HCT116 (cell line): ENCODE data around the gene CCDC3. TPM values are rescaled to one million over a fixed set of nuclear protein-coding genes. Genes with fewer than 3 reads are reported as not detected.

Experiments
- ATAC-seq: fragments of 200-7000 bp; cut with Tn5 transposase; 2 replicates; pipeline ENCODE4 v1.9.1; 2020; ENCODE audit warnings: mild to moderate bottlenecking, moderate library complexity
- BruUV-seq: library from RNA; stranded (reverse); fragments of 400-500 nt; replicated peaks from 2 replicates; lab custom pipeline; 2021; lab: Mats Ljungman, UMichigan
- CTCF ChIA-PET: fragments of 300-600 bp; sonication (Branson Sonifier 250); formaldehyde crosslinking; loops from one replicate; lab custom pipeline; 2021; ENCODE audit warnings: antibody characterized with exemption; lab: Charles Lee
- POLR2A ChIA-PET: fragments of 300-600, 350-600 bp; sonication (Branson Sonifier 250); formaldehyde crosslinking; loops from one replicate; lab custom pipeline; 2021; ENCODE audit warnings: antibody characterized with exemption; lab: Charles Lee
- RAD21 ChIA-PET, 2 experiments: fragments of 300-600 bp; sonication (Branson Sonifier 250); formaldehyde crosslinking; loops; one replicate each; lab custom pipeline; 2023; ENCODE audit warnings: low total read pairs in 2 of 2; ENCODE audit not compliant: uncharacterized antibody in 2 of 2, unreplicated experiment in 2 of 2, low non-redundant PET in 1 of 2; lab: Charles Lee
- DNase-seq: peaks from one replicate; pipeline ENCODE4 v3.0.0-alpha.2; 2010; ENCODE audit warnings: low read depth, low spot score
- H2AFZ ChIP-seq: fragments of 200-600 bp; shearing (Covaris generic), sonication (generic); 2 replicates; pipeline ENCODE4 v1.6.1; 2017; ENCODE audit warnings: low read depth, mixed run types, mixed read lengths, antibody characterized with exemption, low read length; ENCODE audit not compliant: poor library complexity, severe bottlenecking
- H3K27ac ChIP-seq: 2 replicates; pipeline ENCODE4 v1.5.1; 2012; ENCODE audit warnings: low read depth, low read length
- H3K27me3 ChIP-seq: fragments of 200-600 bp; sonication (generic); 2 replicates; pipeline ENCODE4 v1.6.1; 2016; ENCODE audit warnings: mixed run types, low read length, mixed read lengths; ENCODE audit not compliant: insufficient read depth
- H3K36me3 ChIP-seq, 2 experiments: fragments of 200-500 bp in 1 of 2; fragments of 200-600 bp in 1 of 2; sonication (Bioruptor generic) in 1 of 2; sonication (generic) in 1 of 2; 2 replicates each; pipeline versions ENCODE4 v1.5.1 to v1.6.1; 2014 to 2016; ENCODE audit warnings: low read length in 2 of 2, inconsistent platforms in 1 of 2, mixed read lengths in 1 of 2, mixed run types in 1 of 2; ENCODE audit not compliant: insufficient read depth in 2 of 2, control insufficient read depth in 1 of 2
- H3K4me1 ChIP-seq, 2 experiments: fragments of 200-600 bp in 1 of 2; sonication (generic) in 1 of 2; 2 replicates each; pipeline versions ENCODE4 v1.5.1 to v1.6.1; 2012 to 2017; ENCODE audit warnings: low read length in 2 of 2, inconsistent platforms in 1 of 2, mild to moderate bottlenecking in 1 of 2, mixed read lengths in 1 of 2, mixed run types in 1 of 2, moderate library complexity in 1 of 2; ENCODE audit not compliant: insufficient read depth in 2 of 2, control insufficient read depth in 1 of 2
- H3K4me2 ChIP-seq: fragments of 200-600 bp; sonication (generic); 2 replicates; pipeline ENCODE4 v1.6.1; 2017; ENCODE audit warnings: mixed run types, low read length, mixed read lengths
- H3K4me3 ChIP-seq, 2 experiments: fragments of 200-600 bp in 1 of 2; sonication (generic) in 1 of 2; replicated peaks in 1 of 2; 2 replicates each; pipeline ENCODE4 v1.5.1; 2011 to 2016; ENCODE audit warnings: low read length in 2 of 2, control low read depth in 1 of 2, low read depth in 1 of 2, mild to moderate bottlenecking in 1 of 2, mixed read lengths in 1 of 2, mixed run types in 1 of 2
- H3K79me2 ChIP-seq: fragments of 200-600 bp; sonication (generic); 2 replicates; pipeline ENCODE4 v1.6.1; 2017; ENCODE audit warnings: mild to moderate bottlenecking, mixed run types, low read length, moderate library complexity, mixed read lengths; ENCODE audit not compliant: insufficient read depth
- H3K9ac ChIP-seq: fragments of 200-600 bp; sonication (generic); 2 replicates; pipeline ENCODE4 v1.6.1; 2016; ENCODE audit warnings: low read length, mixed read lengths
- H3K9me2 ChIP-seq: fragments of 200-600 bp; sonication (generic), shearing (Covaris generic); 2 replicates; pipeline ENCODE4 v1.6.1; 2017; ENCODE audit warnings: mixed run types, mild to moderate bottlenecking, moderate library complexity; ENCODE audit not compliant: insufficient read depth
- H3K9me3 ChIP-seq, 2 experiments: fragments of 200-500 bp in 1 of 2; fragments of 200-600 bp in 1 of 2; sonication (Bioruptor generic) in 1 of 2; sonication (generic) in 1 of 2; 2 replicates each; pipeline ENCODE4 v1.6.1; 2014 to 2017; ENCODE audit warnings: low read length in 2 of 2, mixed read lengths in 2 of 2, inconsistent platforms in 1 of 2, low read depth in 1 of 2, mild to moderate bottlenecking in 1 of 2, mixed run types in 1 of 2, moderate library complexity in 1 of 2; ENCODE audit not compliant: control insufficient read depth in 1 of 2, insufficient read depth in 1 of 2
- H4K20me1 ChIP-seq: fragments of 200-600 bp; sonication (generic), shearing (Covaris generic); 2 replicates; pipeline ENCODE4 v1.6.1; 2017; ENCODE audit warnings: mixed run types, mild to moderate bottlenecking, moderate library complexity; ENCODE audit not compliant: insufficient read depth
- CBX3 ChIP-seq: IDR thresholded peaks from 2 replicates; pipeline ENCODE4 v1.6.1; 2012; ENCODE audit warnings: low read depth
- CEBPB ChIP-seq: IDR thresholded peaks from 2 replicates; pipeline ENCODE4 v1.6.1; 2012; ENCODE audit warnings: low read depth
- EGR1 ChIP-seq: IDR thresholded peaks from 2 replicates; pipeline ENCODE4 v1.6.1; 2012; ENCODE audit warnings: low read depth
- ELF1 ChIP-seq: IDR thresholded peaks from 2 replicates; pipeline ENCODE4 v1.6.1; 2012; ENCODE audit warnings: low read depth, borderline replicate concordance
- EZH2 ChIP-seq: fragments of 200-600 bp; sonication (generic); IDR thresholded peaks from 2 replicates; pipeline ENCODE4 v1.6.1; 2017; ENCODE audit warnings: antibody characterized with exemption, mixed run types
- FOSL1 ChIP-seq: IDR thresholded peaks from 2 replicates; pipeline ENCODE4 v1.6.1; 2012; ENCODE audit warnings: low read depth
- JUND ChIP-seq: IDR thresholded peaks from 2 replicates; pipeline ENCODE4 v1.6.1; 2012
- POLR2A ChIP-seq: IDR thresholded peaks from 2 replicates; pipeline ENCODE4 v1.7.0; 2011; ENCODE audit warnings: borderline replicate concordance; ENCODE audit not compliant: insufficient read depth, insufficient read length; ENCODE audit errors: extremely low read depth
- RAD21 ChIP-seq: IDR thresholded peaks from 2 replicates; pipeline ENCODE4 v1.6.1; 2012; ENCODE audit warnings: low read depth, mild to moderate bottlenecking
- SIN3A ChIP-seq: IDR thresholded peaks from 2 replicates; pipeline ENCODE4 v1.6.1; 2012; ENCODE audit warnings: low read depth
- SP1 ChIP-seq: IDR thresholded peaks from 2 replicates; pipeline ENCODE4 v1.6.1; 2012; ENCODE audit warnings: low read depth
- SRF ChIP-seq: IDR thresholded peaks from 2 replicates; pipeline ENCODE4 v1.6.1; 2012; ENCODE audit warnings: low read depth
- TCF7L2 ChIP-seq: IDR thresholded peaks from 2 replicates; pipeline ENCODE4 v1.7.0; 2011; ENCODE audit warnings: borderline replicate concordance, inconsistent platforms; ENCODE audit not compliant: insufficient read depth, insufficient read length; ENCODE audit errors: extremely low read depth
- ZFX ChIP-seq: fragments of 450-650 bp; IDR thresholded peaks from 2 replicates; pipeline ENCODE4 v1.6.1; 2017
- ZNF274 ChIP-seq: fragments of 200-500 bp; sonication (Bioruptor generic); IDR thresholded peaks from 2 replicates; pipeline ENCODE4 v1.6.1; 2014; ENCODE audit warnings: mild to moderate bottlenecking, low read depth, low read length, inconsistent platforms
- intact Hi-C: fragments of 100-400 bp; cut with micrococcal nuclease; formaldehyde crosslinking; loops from 2 replicates; pipeline ENCODE4 v1.10.0; 2022
- total RNA-seq: library from RNA; stranded (reverse); gene quantifications from one replicate; pipeline ENCODE4 v1.2.1, GENCODE V29; 2021; ENCODE audit not compliant: unreplicated experiment
- TF ChIP-seq, protein P1 (sequence below): IDR thresholded peaks from 2 replicates; pipeline ENCODE4 v1.6.1; 2011; ENCODE audit warnings: mild to moderate bottlenecking, low read length, moderate library complexity; ENCODE audit not compliant: insufficient replicate concordance; ENCODE audit errors: extremely low read depth
- TF ChIP-seq, protein P2 (sequence below): IDR thresholded peaks from 2 replicates; pipeline ENCODE4 v1.6.1; 2012
- TF ChIP-seq, protein P3 (sequence below): IDR thresholded peaks from 2 replicates; pipeline ENCODE4 v1.6.1; 2012; ENCODE audit warnings: low read depth

CCDC3 gene
- total RNA-seq, 1 experiment from 2014 or later: 10.5 TPM

GRCh38 chr10:12940791-12941190 is 60.7 kb downstream of the CCDC3 start:
- Histone ChIP-seq H3K4me3 (no peak overlapping the region), H3K36me3 (no peaks in the 10 kb centered on the region), H3K9me2 (no peaks in the 10 kb centered on the region), H3K27me3 (no peaks in the 10 kb centered on the region), H3K4me2 (no peak overlapping the region), H4K20me1 (no peaks in the 10 kb centered on the region), H3K9ac (no peak overlapping the region), H3K27ac (no peak overlapping the region), H3K9me3 (no peaks in the 10 kb centered on the region), H3K79me2 (no peaks in the 10 kb centered on the region), H3K4me1 (no peaks in the 10 kb centered on the region), H2AFZ (no peak overlapping the region)
- TF ChIP-seq, protein P1, sequence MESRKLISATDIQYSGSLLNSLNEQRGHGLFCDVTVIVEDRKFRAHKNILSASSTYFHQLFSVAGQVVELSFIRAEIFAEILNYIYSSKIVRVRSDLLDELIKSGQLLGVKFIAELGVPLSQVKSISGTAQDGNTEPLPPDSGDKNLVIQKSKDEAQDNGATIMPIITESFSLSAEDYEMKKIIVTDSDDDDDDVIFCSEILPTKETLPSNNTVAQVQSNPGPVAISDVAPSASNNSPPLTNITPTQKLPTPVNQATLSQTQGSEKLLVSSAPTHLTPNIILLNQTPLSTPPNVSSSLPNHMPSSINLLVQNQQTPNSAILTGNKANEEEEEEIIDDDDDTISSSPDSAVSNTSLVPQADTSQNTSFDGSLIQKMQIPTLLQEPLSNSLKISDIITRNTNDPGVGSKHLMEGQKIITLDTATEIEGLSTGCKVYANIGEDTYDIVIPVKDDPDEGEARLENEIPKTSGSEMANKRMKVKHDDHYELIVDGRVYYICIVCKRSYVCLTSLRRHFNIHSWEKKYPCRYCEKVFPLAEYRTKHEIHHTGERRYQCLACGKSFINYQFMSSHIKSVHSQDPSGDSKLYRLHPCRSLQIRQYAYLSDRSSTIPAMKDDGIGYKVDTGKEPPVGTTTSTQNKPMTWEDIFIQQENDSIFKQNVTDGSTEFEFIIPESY: no peak
- TF ChIP-seq CBX3 (no peak), SP1 (no peak), EGR1 (no peak), ZFX (no peak), JUND (no peak), FOSL1 (no peak), TCF7L2 (no peak), EZH2 (no peak), RAD21 (no peak), SRF (no peak), CEBPB (no peak), ELF1 (no peak), POLR2A (no peak), SIN3A (no peak), ZNF274 (no peak)
- TF ChIP-seq, protein P2, sequence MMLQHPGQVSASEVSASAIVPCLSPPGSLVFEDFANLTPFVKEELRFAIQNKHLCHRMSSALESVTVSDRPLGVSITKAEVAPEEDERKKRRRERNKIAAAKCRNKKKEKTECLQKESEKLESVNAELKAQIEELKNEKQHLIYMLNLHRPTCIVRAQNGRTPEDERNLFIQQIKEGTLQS: no peak
- TF ChIP-seq, protein P3, sequence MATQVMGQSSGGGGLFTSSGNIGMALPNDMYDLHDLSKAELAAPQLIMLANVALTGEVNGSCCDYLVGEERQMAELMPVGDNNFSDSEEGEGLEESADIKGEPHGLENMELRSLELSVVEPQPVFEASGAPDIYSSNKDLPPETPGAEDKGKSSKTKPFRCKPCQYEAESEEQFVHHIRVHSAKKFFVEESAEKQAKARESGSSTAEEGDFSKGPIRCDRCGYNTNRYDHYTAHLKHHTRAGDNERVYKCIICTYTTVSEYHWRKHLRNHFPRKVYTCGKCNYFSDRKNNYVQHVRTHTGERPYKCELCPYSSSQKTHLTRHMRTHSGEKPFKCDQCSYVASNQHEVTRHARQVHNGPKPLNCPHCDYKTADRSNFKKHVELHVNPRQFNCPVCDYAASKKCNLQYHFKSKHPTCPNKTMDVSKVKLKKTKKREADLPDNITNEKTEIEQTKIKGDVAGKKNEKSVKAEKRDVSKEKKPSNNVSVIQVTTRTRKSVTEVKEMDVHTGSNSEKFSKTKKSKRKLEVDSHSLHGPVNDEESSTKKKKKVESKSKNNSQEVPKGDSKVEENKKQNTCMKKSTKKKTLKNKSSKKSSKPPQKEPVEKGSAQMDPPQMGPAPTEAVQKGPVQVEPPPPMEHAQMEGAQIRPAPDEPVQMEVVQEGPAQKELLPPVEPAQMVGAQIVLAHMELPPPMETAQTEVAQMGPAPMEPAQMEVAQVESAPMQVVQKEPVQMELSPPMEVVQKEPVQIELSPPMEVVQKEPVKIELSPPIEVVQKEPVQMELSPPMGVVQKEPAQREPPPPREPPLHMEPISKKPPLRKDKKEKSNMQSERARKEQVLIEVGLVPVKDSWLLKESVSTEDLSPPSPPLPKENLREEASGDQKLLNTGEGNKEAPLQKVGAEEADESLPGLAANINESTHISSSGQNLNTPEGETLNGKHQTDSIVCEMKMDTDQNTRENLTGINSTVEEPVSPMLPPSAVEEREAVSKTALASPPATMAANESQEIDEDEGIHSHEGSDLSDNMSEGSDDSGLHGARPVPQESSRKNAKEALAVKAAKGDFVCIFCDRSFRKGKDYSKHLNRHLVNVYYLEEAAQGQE: no peak
- intact Hi-C loops: no loop called here
- POLR2A ChIA-PET: no interaction called here
- CTCF ChIA-PET: no interaction called here
- RAD21 ChIA-PET: no interaction called here
- ATAC-seq (no peak), DNase-seq (no peak)
- no TSS peak for BruUV-seq
